Measurements from ENCODE around the gene GNA12.

GNA12 gene

GRCh38 chr7:2843191-2843685 is 870 bp downstream of the GNA12 start:
- no peaks in the 10 kb centered on the region for H3K9me3 Mint-ChIP-seq

GRCh38 chr7:2841907-2842306 is 2.2 kb downstream of the GNA12 start:
- Mint-ChIP-seq H3K4me1 (peaks cover 52% of the 10 kb centered on the region), H3K9me3 (no peaks in the 10 kb centered on the region), H3K4me3 (no peak overlapping the region), H3K27ac (ENCODE audit: low read depth) (no peak overlapping the region), H3K36me3 (ENCODE audit: insufficient read depth) (peaks cover 8% of the 10 kb centered on the region), H3K27me3 (no peaks in the 10 kb centered on the region)
- no peak for ATAC-seq (replicated peaks; ENCODE audit: extremely low read depth, poor library complexity, severe bottlenecking)
- DNase-seq (ENCODE audit: low spot score in 2 of 2): no peak

More at GRCh38 chr7:2843191-2843685, 870 bp downstream of the GNA12 start:
- Mint-ChIP-seq H3K27me3 (no peaks in the 10 kb centered on the region), H3K4me1 (peaks cover 42% of the 10 kb centered on the region), H3K4me3 (peak overlapping the region; percentile 81), H3K36me3 (ENCODE audit: insufficient read depth) (peaks cover 8% of the 10 kb centered on the region), H3K27ac (ENCODE audit: low read depth) (peak overlapping the region; percentile 81)
- no peak for ATAC-seq (replicated peaks; ENCODE audit: extremely low read depth, poor library complexity, severe bottlenecking)
- no peak for DNase-seq (ENCODE audit: low spot score in 2 of 2)

DNA sequence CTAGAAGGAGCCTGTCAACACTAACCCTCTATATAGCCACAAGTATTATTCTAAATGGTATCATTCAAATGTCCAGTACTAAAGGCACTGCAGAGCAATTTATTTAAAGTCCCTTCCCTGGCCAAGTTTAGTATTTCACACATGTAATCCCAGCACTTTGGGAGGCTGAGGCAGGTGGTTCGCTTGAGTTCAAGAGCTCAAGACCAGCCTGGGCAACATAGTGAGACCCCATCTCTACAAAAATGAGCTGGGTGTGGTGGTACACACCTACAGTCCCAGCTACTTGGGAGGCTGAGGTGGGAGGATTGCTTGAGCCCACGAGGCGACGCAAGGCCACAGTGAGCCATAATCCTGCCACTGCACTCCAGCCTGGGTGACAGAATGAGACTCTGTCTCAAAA is 3.6 kb downstream of the GNA12 start:
- peaks cover 61% of the 10 kb centered on the region for H3K4me1 Mint-ChIP-seq
- H3K4me3 Mint-ChIP-seq: no peak overlapping the region
- no peak for ATAC-seq (replicated peaks; ENCODE audit: extremely low read depth, poor library complexity, severe bottlenecking)
- peaks cover 8% of the 10 kb centered on the region for H3K36me3 Mint-ChIP-seq (ENCODE audit: insufficient read depth)
- no peaks in the 10 kb centered on the region for H3K27me3 Mint-ChIP-seq
- no peak overlapping the region for H3K27ac Mint-ChIP-seq (ENCODE audit: low read depth)
- no peak for DNase-seq (ENCODE audit: low spot score in 2 of 2)
- no peaks in the 10 kb centered on the region for H3K9me3 Mint-ChIP-seq

GRCh38 chr7:2838873-2839578 is 5.1 kb downstream of the GNA12 start:
- no peak overlapping the region for H3K4me3 Mint-ChIP-seq

DNA sequence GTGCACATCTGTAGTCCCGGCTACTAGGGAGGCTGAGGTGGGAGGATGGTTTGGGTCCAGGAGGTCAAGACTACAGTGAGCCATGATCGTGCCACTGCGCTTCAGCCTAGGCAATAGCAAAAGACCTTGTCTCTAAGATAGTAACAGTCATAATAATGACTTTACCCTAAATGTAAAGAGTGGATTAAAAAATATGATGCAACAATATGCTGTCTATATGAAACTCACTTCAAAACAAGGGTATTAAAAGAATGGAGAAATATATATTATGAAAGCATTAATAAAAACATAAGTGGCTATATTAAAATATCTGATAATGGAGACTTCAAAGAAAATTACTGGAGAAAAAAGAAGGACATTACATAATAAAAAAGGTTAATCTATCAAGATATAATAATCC is 5.7 kb downstream of the GNA12 start:
- peaks cover 8% of the 10 kb centered on the region for H3K36me3 Mint-ChIP-seq (ENCODE audit: insufficient read depth)
- peaks cover 63% of the 10 kb centered on the region for H3K4me1 Mint-ChIP-seq
- no peak for ATAC-seq (replicated peaks; ENCODE audit: extremely low read depth, poor library complexity, severe bottlenecking)
- H3K27me3 Mint-ChIP-seq: no peaks in the 10 kb centered on the region
- H3K4me3 Mint-ChIP-seq: no peak overlapping the region
- H3K27ac Mint-ChIP-seq (ENCODE audit: low read depth): no peak overlapping the region
- no peak for DNase-seq (ENCODE audit: low spot score in 2 of 2)
- H3K9me3 Mint-ChIP-seq: no peaks in the 10 kb centered on the region

More at GRCh38 chr7:2838873-2839578, 5.1 kb downstream of the GNA12 start:
- Mint-ChIP-seq H3K36me3 (ENCODE audit: insufficient read depth) (peaks cover 8% of the 10 kb centered on the region), H3K4me1 (peaks cover 63% of the 10 kb centered on the region), H3K27me3 (no peaks in the 10 kb centered on the region), H3K9me3 (no peaks in the 10 kb centered on the region), H3K27ac (ENCODE audit: low read depth) (no peak overlapping the region)
- no peak for ATAC-seq (replicated peaks; ENCODE audit: extremely low read depth, poor library complexity, severe bottlenecking)
- DNase-seq (ENCODE audit: low spot score in 2 of 2): no peak

DNA sequence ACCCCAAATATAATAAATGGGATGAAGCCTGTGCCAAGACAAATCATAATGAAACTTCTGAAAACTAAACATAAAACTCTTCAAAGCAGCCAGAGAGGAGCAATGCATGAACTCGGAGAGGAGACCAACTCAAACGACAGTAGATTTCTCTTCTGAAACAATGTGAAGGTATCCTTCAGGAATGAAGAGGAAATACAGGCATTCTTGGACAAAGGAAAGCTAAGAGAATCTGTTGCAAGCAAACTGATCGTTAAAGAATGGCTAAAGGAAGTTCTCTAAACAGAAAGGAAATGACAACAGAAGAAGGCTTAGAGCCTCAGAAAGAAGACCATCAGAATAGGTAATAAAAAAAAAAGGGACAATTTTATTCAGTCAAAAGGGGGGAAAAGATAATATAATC is 6.6 kb downstream of the GNA12 start:
- no peak overlapping the region for H3K4me3 Mint-ChIP-seq
- no peak for DNase-seq (ENCODE audit: low spot score in 2 of 2)

DNA sequence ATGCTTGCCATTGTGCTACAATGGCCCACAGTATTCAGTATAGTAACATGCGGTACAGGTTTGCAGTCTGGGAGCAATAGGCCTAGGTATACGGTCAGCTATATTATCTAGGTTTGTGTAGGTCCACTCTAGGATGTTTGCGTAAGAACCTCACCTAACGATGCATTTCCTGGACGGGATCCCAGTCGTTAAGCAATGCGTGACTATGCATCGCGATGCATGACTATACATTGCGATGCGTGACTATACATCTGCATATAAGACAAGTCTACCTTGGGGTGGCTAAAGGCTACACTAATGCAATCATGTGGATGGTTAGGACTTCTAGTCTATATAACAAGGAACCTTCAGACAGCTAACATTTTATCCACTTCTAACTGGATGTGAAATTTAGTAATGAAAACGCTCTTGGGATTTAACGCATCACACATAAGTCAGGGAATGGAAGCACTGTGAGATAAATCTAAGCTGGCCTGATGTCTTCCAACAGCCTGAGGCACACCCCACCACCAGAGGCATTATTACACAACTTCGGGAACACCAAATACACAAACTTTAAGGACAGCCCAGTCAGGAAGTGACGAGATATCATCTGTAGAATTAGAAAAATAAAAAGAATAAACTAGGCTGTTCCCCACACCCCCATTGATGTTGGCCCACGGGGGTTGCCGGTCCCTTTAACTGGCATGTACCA is 9.2 kb downstream of the GNA12 start:
- no peak for DNase-seq (ENCODE audit: low spot score in 2 of 2)
- Mint-ChIP-seq H3K4me1 (peaks cover 33% of the 10 kb centered on the region), H3K36me3 (ENCODE audit: insufficient read depth) (peaks cover 7% of the 10 kb centered on the region), H3K27ac (ENCODE audit: low read depth) (no peak overlapping the region), H3K27me3 (no peaks in the 10 kb centered on the region), H3K4me3 (no peak overlapping the region), H3K9me3 (no peaks in the 10 kb centered on the region)
- no peak for ATAC-seq (replicated peaks; ENCODE audit: extremely low read depth, poor library complexity, severe bottlenecking)

More for the DNA sequence above, 6.6 kb downstream of the GNA12 start:
- Mint-ChIP-seq H3K27me3 (no peaks in the 10 kb centered on the region), H3K27ac (ENCODE audit: low read depth) (peak overlapping the region; percentile 39), H3K4me1 (peaks cover 53% of the 10 kb centered on the region), H3K9me3 (no peaks in the 10 kb centered on the region), H3K36me3 (ENCODE audit: insufficient read depth) (peaks cover 8% of the 10 kb centered on the region)
- no peak for ATAC-seq (replicated peaks; ENCODE audit: extremely low read depth, poor library complexity, severe bottlenecking)

DNA sequence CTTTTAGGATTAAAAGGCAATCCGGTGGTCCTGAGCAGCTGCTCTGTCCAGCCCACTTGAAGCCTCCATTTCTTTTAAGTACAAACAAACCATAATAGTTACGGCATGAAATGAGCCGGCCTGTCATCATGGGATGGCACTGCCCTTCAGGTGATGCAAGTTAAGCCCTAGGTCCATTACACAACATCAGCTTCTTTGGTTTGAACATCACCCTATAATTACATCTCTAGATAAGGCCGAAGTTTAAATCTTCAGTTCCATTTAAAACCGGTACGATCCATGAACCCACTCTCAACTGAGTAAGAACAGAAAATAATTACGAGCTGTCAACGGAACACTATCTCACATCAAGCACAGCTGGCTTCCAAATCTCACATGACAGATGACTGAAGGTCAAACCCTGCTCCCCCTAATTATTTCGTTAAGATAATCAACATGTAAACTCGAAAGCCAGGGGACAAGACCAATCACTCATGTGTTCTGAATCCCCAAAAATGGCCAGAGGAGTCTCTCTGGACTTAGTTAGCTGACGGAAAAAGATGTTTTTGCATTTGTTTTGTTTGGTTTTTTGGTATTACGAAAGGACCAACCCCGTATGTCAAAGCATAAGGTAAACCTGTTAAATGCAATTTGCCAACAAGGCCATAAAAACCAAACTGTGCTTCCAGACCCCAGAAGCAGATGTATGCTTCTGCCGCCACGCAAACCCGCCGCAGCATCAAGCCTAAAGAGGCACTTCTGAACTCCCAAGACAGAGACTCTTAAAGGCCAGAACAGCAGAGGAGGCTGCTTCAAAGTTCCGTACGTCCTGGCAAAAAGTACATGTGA is 10.8 kb downstream of the GNA12 start:
- Mint-ChIP-seq H3K27me3 (no peaks in the 10 kb centered on the region), H3K27ac (ENCODE audit: low read depth) (no peak overlapping the region), H3K4me3 (no peak overlapping the region), H3K4me1 (peaks cover 21% of the 10 kb centered on the region), H3K9me3 (no peaks in the 10 kb centered on the region), H3K36me3 (ENCODE audit: insufficient read depth) (peaks cover 6% of the 10 kb centered on the region)
- DNase-seq (ENCODE audit: low spot score in 2 of 2) (no peak), ATAC-seq (replicated peaks; ENCODE audit: extremely low read depth, poor library complexity, severe bottlenecking) (no peak)

DNA sequence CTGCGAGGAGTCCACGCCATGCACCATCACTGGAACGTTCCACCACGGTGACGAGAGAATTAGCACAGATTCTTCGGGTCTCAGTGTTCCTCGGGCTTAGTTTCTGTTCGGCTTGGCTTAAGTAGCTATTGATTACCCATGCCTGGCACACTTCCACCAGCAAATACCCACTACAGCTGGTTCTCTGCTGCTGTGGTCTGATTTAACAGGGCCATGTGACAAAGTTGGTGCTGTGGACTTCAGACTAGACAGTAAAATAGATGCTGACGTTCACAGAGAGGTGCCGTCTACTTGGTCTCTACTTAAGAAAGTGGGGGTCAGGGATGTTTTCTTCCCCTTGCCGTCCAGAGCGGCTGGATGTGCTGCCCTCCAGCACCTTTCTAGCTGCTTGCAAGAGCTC is 11.6 kb downstream of the GNA12 start:
- Mint-ChIP-seq H3K4me1 (peaks cover 15% of the 10 kb centered on the region), H3K27ac (ENCODE audit: low read depth) (no peak overlapping the region), H3K27me3 (no peaks in the 10 kb centered on the region), H3K4me3 (no peak overlapping the region), H3K9me3 (no peaks in the 10 kb centered on the region), H3K36me3 (ENCODE audit: insufficient read depth) (peaks cover 6% of the 10 kb centered on the region)
- ATAC-seq (replicated peaks; ENCODE audit: extremely low read depth, poor library complexity, severe bottlenecking) (no peak), DNase-seq (ENCODE audit: low spot score in 2 of 2) (no peak)

- Mint-ChIP-seq H3K9me3 (no peaks in the 10 kb centered on the region), H3K36me3 (ENCODE audit: insufficient read depth) (peaks cover 6% of the 10 kb centered on the region), H3K27ac (ENCODE audit: low read depth) (peak overlapping the region; percentile 19), H3K27me3 (no peaks in the 10 kb centered on the region), H3K4me3 (no peak overlapping the region), H3K4me1 (peaks cover 18% of the 10 kb centered on the region)
- DNase-seq (ENCODE audit: low spot score in 2 of 2): no peak
- ATAC-seq (replicated peaks; ENCODE audit: extremely low read depth, poor library complexity, severe bottlenecking): no peak
Observed at GRCh38 chr7:2830609-2831376, 13.3 kb downstream of the GNA12 start.

DNA sequence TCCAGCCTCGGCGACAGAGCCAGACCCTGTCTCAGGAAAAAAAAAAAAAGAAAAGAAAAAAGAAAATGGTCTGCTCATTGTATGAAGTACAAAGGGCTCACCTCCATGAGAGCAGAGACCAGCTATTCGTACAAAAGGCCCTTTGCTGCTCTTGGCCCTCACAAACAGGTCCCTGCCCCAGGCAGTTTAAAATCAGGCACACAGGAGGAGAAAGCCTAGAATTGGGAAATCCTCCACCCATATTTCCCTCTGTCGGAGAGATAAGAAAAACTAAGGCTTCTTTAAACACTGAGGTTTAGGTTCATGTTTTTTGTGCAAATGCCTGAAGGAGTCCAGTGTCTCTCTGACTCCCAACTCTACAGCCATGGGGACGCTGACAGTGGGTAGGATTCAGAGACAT is 15.1 kb downstream of the GNA12 start:
- no peak overlapping the region for H3K27ac Mint-ChIP-seq (ENCODE audit: low read depth)
- no peaks in the 10 kb centered on the region for H3K9me3 Mint-ChIP-seq
- no peak overlapping the region for H3K4me3 Mint-ChIP-seq
- no peak for ATAC-seq (replicated peaks; ENCODE audit: extremely low read depth, poor library complexity, severe bottlenecking)
- no peak for DNase-seq (ENCODE audit: low spot score in 2 of 2)
- peaks cover 6% of the 10 kb centered on the region for H3K36me3 Mint-ChIP-seq (ENCODE audit: insufficient read depth)
- no peaks in the 10 kb centered on the region for H3K27me3 Mint-ChIP-seq
- H3K4me1 Mint-ChIP-seq: peaks cover 30% of the 10 kb centered on the region

- Mint-ChIP-seq H3K27me3 (no peaks in the 10 kb centered on the region), H3K27ac (ENCODE audit: low read depth) (no peak overlapping the region), H3K36me3 (ENCODE audit: insufficient read depth) (peaks cover 2% of the 10 kb centered on the region), H3K4me1 (peaks cover 40% of the 10 kb centered on the region), H3K9me3 (no peaks in the 10 kb centered on the region), H3K4me3 (no peak overlapping the region)
- DNase-seq (ENCODE audit: low spot score in 2 of 2) (no peak), ATAC-seq (replicated peaks; ENCODE audit: extremely low read depth, poor library complexity, severe bottlenecking) (no peak)
Observed at GRCh38 chr7:2826771-2827170, 17.3 kb downstream of the GNA12 start.

All from central memory CD8-positive, alpha-beta T cell (primary cell).